GM18867 (cell line): ENCODE data around the gene LRP1B.

ENCODE experiments used
- ATAC-seq: cut with Tn5 transposase; IDR thresholded peaks from one replicate; pipeline ENCODE4 v1.9.1; 2021; ENCODE audit warnings: mild to moderate bottlenecking, moderate library complexity; ENCODE audit not compliant: unreplicated experiment

Gene LRP1B

GRCh38 chr2:141062031-141062430 is 1068.8 kb downstream of the LRP1B start:
- ATAC-seq: no peak

- no peak for ATAC-seq
These were observed 1072.3 kb downstream of the LRP1B start for GRCh38 chr2:141058556-141058955.

- ATAC-seq: no peak
These were observed 1075.3 kb downstream of the LRP1B start for GRCh38 chr2:141055531-141055930.

- ATAC-seq: no peak
These were observed 1081.9 kb downstream of the LRP1B start for GRCh38 chr2:141048951-141049350.

- ATAC-seq: no peak
These were observed 1089.5 kb downstream of the LRP1B start for GRCh38 chr2:141041281-141041680.

GRCh38 chr2:141038341-141038740 is 1092.5 kb downstream of the LRP1B start:
- ATAC-seq: no peak

- no peak for ATAC-seq
These were observed 1093.5 kb downstream of the LRP1B start for GRCh38 chr2:141037361-141037760.

GRCh38 chr2:141035846-141036420 is 1094.9 kb downstream of the LRP1B start:
- ATAC-seq: no peak

GRCh38 chr2:141029428-141030078 is 1101.3 kb downstream of the LRP1B start:
- no peak for ATAC-seq

GRCh38 chr2:141027221-141027620 is 1103.6 kb downstream of the LRP1B start:
- no peak for ATAC-seq

GRCh38 chr2:141021611-141022010 is 1109.2 kb downstream of the LRP1B start:
- no peak for ATAC-seq

GRCh38 chr2:141021109-141021508 is 1109.7 kb downstream of the LRP1B start:
- ATAC-seq: no peak

- no peak for ATAC-seq
These were observed 1110.5 kb downstream of the LRP1B start for GRCh38 chr2:141020346-141020745.

GRCh38 chr2:141015341-141016047 is 1115.3 kb downstream of the LRP1B start:
- ATAC-seq: no peak

- no peak for ATAC-seq
These were observed 1126.7 kb downstream of the LRP1B start for GRCh38 chr2:141003967-141004657.

- ATAC-seq: no peak
These were observed 1129.1 kb downstream of the LRP1B start for GRCh38 chr2:141001750-141002149.

GRCh38 chr2:140998577-140998976 is 1132.2 kb downstream of the LRP1B start:
- ATAC-seq: no peak

- ATAC-seq: no peak
These were observed 1132.8 kb downstream of the LRP1B start for GRCh38 chr2:140998017-140998416.

- no peak for ATAC-seq
These were observed 1136.0 kb downstream of the LRP1B start for GRCh38 chr2:140994856-140995255.

GRCh38 chr2:140990416-140990815 is 1140.4 kb downstream of the LRP1B start:
- ATAC-seq: no peak

GRCh38 chr2:140988597-140988996 is 1142.2 kb downstream of the LRP1B start:
- ATAC-seq: no peak

- ATAC-seq: no peak
These were observed 1144.4 kb downstream of the LRP1B start for GRCh38 chr2:140986456-140986855.
